GM18526 (cell line): Measurements from ENCODE around the gene DNAJA3.

ENCODE experiments used
- POLR2A ChIP-seq: IDR thresholded peaks from 3 replicates; pipeline ENCODE4 v1.6.1; 2011; ENCODE audit not compliant: insufficient read length; ENCODE audit errors: extremely low read depth

The DNAJA3 gene

GRCh38 chr16:4425378-4426020 is at the start of gene DNAJA3:
TSS of gene DNAJA3 (plus strand) at chr16:4425868. CDS start at chr16:4425882, 14 bp downstream.
- TF ChIP-seq POLR2A = peak; percentile 92

GRCh38 chr16:4376126-4376892 is 49.4 kb upstream of the DNAJA3 start:
- no peak for TF ChIP-seq POLR2A

GRCh38 chr16:4376893-4377572 is 48.6 kb upstream of the DNAJA3 start:
- TF ChIP-seq POLR2A = no peak

GRCh38 chr16:4377573-4378154 is 48.0 kb upstream of the DNAJA3 start:
- TF ChIP-seq POLR2A = no peak

- TF ChIP-seq POLR2A = no peak
These were observed 47.5 kb upstream of the DNAJA3 start for GRCh38 chr16:4378161-4378666.

DNA sequence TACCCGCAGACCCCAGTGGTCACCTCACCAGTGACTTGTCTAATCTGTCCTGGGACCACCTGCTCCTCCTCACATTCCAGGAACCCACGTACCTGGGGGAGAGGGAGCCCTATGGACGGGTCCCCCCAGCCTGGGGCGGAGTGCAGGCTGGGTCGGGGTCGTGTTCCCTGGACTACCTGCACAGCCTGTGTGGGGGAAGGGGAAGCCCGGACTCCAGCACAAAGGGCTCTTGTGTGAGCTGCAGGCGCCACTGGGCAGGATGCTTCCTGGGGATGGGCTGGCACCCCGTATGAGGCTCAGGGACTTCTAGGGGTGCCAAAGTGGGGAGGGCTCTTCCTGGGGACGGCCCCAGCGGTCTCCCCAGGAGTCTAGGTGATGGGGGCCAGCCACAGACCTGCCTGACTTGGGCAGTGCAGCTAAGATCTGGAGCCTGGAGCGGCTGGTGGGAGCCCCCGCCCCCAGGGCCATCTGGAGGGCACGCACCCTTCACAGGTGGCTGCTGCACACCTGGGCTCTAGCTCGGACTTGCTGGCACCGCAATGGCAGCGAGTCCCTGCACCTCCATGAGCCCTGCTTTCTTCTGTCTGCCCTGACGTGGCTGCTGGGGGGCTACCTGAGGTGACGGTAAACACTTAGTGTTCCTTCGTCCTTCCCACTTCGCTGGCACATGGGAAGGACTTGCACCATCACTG is 46.5 kb upstream of the DNAJA3 start:
- TF ChIP-seq POLR2A = no peak

- peak; percentile 9 for TF ChIP-seq POLR2A
These were observed 45.3 kb upstream of the DNAJA3 start for GRCh38 chr16:4380119-4381063.

- no peak for TF ChIP-seq POLR2A
These were observed 44.4 kb upstream of the DNAJA3 start for GRCh38 chr16:4381072-4381934.

GRCh38 chr16:4381935-4382794 is 43.5 kb upstream of the DNAJA3 start:
- TF ChIP-seq POLR2A = no peak

DNA sequence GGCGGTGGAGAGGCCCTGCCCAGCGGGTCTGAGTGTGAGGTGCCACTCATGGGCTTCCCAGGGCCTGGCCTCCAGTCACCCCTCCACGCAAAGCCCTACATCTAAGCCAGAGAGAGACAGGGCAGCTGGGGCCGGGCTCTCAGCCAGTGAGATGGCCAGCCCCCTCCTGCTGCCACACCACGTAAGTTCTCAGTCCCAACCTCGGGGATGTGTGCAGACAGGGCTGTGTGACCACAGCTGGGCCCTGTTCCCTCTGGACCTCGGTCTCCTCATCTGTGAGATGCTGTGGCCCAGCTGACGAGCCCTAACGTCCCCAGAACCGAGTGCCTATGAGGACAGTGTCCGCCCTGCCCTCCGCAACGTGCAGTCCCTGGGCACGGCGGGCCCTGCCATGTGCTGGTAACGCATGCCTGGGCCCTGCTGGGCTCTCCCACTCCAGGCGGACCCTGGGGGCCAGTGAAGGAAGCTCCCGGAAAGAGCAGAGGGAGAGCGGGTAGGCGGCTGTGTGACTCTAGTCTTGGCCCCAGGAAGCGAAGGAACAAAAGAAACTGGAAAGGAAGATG is 42.8 kb upstream of the DNAJA3 start:
- no peak for TF ChIP-seq POLR2A

DNA sequence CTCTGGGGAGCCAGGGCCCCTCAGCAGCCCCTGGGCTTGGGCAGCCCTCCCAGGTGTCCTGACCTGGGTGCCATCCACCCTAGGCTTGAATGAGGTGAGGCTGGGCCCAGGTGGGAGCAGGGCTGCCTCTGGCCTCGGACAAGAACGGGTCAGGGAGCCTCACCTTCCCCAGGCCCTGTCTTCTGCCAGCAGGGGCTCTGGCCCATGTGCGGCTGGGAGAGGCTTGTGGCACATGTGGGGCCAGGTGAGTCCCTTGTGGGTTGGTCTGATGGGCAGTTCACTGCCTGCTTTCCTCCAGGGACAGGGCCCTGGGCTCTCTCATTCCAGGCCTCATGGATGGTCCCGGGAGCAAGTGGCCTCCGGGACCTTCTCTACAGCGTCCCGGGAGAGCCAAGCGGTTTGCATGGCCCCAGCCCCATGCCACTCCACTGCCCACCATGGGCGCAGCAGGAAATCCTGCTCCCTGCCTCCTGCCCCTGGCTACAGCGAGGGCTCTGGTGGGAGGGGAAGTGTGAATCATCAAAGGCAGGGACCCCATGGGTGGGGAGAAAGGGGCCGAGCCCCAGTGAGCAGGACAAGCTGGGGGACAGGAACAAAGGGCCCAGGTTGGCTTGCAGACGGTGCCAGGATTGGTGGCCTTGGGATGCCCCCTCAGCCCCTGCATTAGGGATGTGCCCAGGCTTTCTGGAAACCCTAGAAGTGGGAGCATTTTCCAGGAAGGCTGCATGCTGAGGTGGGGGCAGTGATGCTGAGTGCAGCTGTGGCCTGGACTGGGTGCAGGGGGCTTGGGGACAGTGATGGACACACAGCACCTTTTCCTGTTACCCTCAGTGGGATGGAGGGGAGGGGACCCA is 41.9 kb upstream of the DNAJA3 start:
- TF ChIP-seq POLR2A = no peak

GRCh38 chr16:4384509-4384942 is 41.1 kb upstream of the DNAJA3 start:
- no peak for TF ChIP-seq POLR2A
